Neural progenitor cell (in vitro differentiated cells): ENCODE data around the gene RAD51B. TPM values are rescaled to one million over a fixed set of nuclear protein-coding genes. Genes with fewer than 3 reads are reported as not detected.

Experiments
- DNase-seq: peaks from one replicate; pipeline ENCODE4 v3.0.0-alpha.2; 2016; ENCODE audit warnings: low spot score
- H2AFZ ChIP-seq: fragments of 200-600 bp; sonication (generic); replicated peaks from 2 replicates; pipeline ENCODE4 v1.6.1; 2016; ENCODE audit warnings: antibody characterized with exemption
- H3F3A ChIP-seq: fragments of 200-600 bp; sonication (generic); 2 replicates; pipeline ENCODE4 v1.6.1; 2016; ENCODE audit warnings: antibody characterized with exemption, low read depth
- H3K27ac ChIP-seq: fragments of 200-600 bp; sonication (generic); 2 replicates; pipeline ENCODE4 v1.5.1; 2016; ENCODE audit warnings: mild to moderate bottlenecking
- H3K27me3 ChIP-seq: fragments of 200-600 bp; sonication (generic); 2 replicates; pipeline ENCODE4 v1.6.1; 2016; ENCODE audit warnings: mild to moderate bottlenecking, moderate library complexity
- H3K36me3 ChIP-seq: fragments of 200-600 bp; sonication (generic); 2 replicates; pipeline ENCODE4 v1.5.1; 2016
- H3K4me1 ChIP-seq: fragments of 200-600 bp; sonication (generic); 2 replicates; pipeline ENCODE4 v1.6.1; 2016; ENCODE audit warnings: mixed run types
- H3K4me2 ChIP-seq: fragments of 200-600 bp; sonication (generic); 2 replicates; pipeline ENCODE4 v1.6.1; 2016
- H3K4me3 ChIP-seq: fragments of 200-600 bp; sonication (generic); 2 replicates; pipeline ENCODE4 v1.5.1; 2016
- H3K79me2 ChIP-seq: fragments of 200-600 bp; sonication (generic); 2 replicates; pipeline ENCODE4 v1.6.1; 2016; ENCODE audit warnings: low read depth
- H3K9ac ChIP-seq: fragments of 200-600 bp; sonication (generic); 2 replicates; pipeline ENCODE4 v1.6.1; 2016
- H3K9me3 ChIP-seq: fragments of 200-600 bp; sonication (generic); 2 replicates; pipeline ENCODE4 v1.5.1; 2016; ENCODE audit warnings: low read depth
- H4K20me1 ChIP-seq: fragments of 200-600 bp; sonication (generic); 2 replicates; pipeline ENCODE4 v1.6.1; 2016; ENCODE audit warnings: low read depth
- H3K27ac Mint-ChIP-seq: 3 replicates; pipeline ENCODE4 v1.8.0; 2021; ENCODE audit warnings: mixed read lengths
- H3K27me3 Mint-ChIP-seq: 2 replicates; pipeline ENCODE4 v1.8.0; 2022; ENCODE audit warnings: low read depth, mild to moderate bottlenecking, inconsistent platforms, moderate library complexity, mixed read lengths; ENCODE audit not compliant: insufficient read depth
- H3K36me3 Mint-ChIP-seq: 3 replicates; pipeline ENCODE4 v1.8.0; 2021; ENCODE audit warnings: mixed read lengths
- H3K4me1 Mint-ChIP-seq: 3 replicates; pipeline ENCODE4 v1.8.0; 2021; ENCODE audit warnings: mixed read lengths
- H3K4me3 Mint-ChIP-seq: 3 replicates; pipeline ENCODE4 v1.8.0; 2021; ENCODE audit warnings: mild to moderate bottlenecking, moderate library complexity, mixed read lengths
- H3K9me3 Mint-ChIP-seq: 3 replicates; pipeline ENCODE4 v1.8.0; 2020; ENCODE audit warnings: mixed read lengths
- CTCF ChIP-seq: fragments of 200-600 bp; sonication (generic); IDR thresholded peaks from 2 replicates; pipeline ENCODE4 v1.5.1; 2017; ENCODE audit warnings: antibody characterized with exemption, mild to moderate bottlenecking
- EZH2 ChIP-seq: fragments of 200-600 bp; sonication (generic); IDR thresholded peaks from 2 replicates; pipeline ENCODE4 v1.6.1; 2017; ENCODE audit warnings: antibody characterized with exemption, mild to moderate bottlenecking, moderate library complexity
- EZH2phosphoT487 ChIP-seq: fragments of 200-600 bp; sonication (generic); IDR thresholded peaks from 2 replicates; pipeline ENCODE4 v1.6.1; 2017; ENCODE audit warnings: antibody characterized with exemption
- total RNA-seq: library from RNA; depleted of rRNA; stranded (reverse); fragments of >200 nt; gene quantifications from 2 replicates; pipeline ENCODE4 v1.2.3, GENCODE V29; 2015; ENCODE audit warnings: low replicate concordance

Gene RAD51B
- total RNA-seq, 1 donor from 2014 or later = 50.5 TPM

- Histone ChIP-seq H3K36me3 (no peaks in the 10 kb centered on the region), H3K9me3 (no peaks in the 10 kb centered on the region), H3K4me3 (no peak overlapping the region), H3F3A (peaks cover 18% of the 10 kb centered on the region), H3K27ac (no peak overlapping the region), H2AFZ (no peak overlapping the region), H4K20me1 (no peaks in the 10 kb centered on the region), H3K4me1 (peaks cover 39% of the 10 kb centered on the region), H3K27me3 (no peaks in the 10 kb centered on the region), H3K4me2 (no peak overlapping the region), H3K79me2 (no peaks in the 10 kb centered on the region), H3K9ac (no peak overlapping the region)
- H3K9me3 Mint-ChIP-seq = peaks cover 9% of the 10 kb centered on the region
- no peaks in the 10 kb centered on the region for H3K36me3 Mint-ChIP-seq
- no peak overlapping the region for H3K4me3 Mint-ChIP-seq
- peaks cover 11% of the 10 kb centered on the region for H3K27me3 Mint-ChIP-seq
- peak overlapping the region; percentile 57 for H3K27ac Mint-ChIP-seq
- H3K4me1 Mint-ChIP-seq = peaks cover 67% of the 10 kb centered on the region
- DNase-seq = no peak
- TF ChIP-seq CTCF = no peak
- no peak for TF ChIP-seq EZH2
- TF ChIP-seq EZH2phosphoT487 = no peak
Observed at GRCh38 chr14:68728342-68729106, 908.9 kb downstream of the RAD51B start.

GRCh38 chr14:68729556-68729955 is 910.0 kb downstream of the RAD51B start:
- Mint-ChIP-seq H3K4me3 (peak overlapping the region; percentile 74), H3K27me3 (peaks cover 11% of the 10 kb centered on the region), H3K4me1 (peaks cover 63% of the 10 kb centered on the region), H3K27ac (peak overlapping the region; percentile 99), H3K36me3 (no peaks in the 10 kb centered on the region), H3K9me3 (peaks cover 9% of the 10 kb centered on the region)
- no peaks in the 10 kb centered on the region for H4K20me1 ChIP-seq
- DNase-seq = no peak
- H2AFZ ChIP-seq = no peak overlapping the region
- H3K9ac ChIP-seq = no peak overlapping the region
- no peak overlapping the region for H3K4me3 ChIP-seq
- TF ChIP-seq EZH2phosphoT487 (no peak), EZH2 (no peak), CTCF (no peak)
- no peaks in the 10 kb centered on the region for H3K36me3 ChIP-seq
- no peak overlapping the region for H3K4me2 ChIP-seq
- H3K4me1 ChIP-seq = peaks cover 33% of the 10 kb centered on the region
- H3K27ac ChIP-seq = no peak overlapping the region
- no peaks in the 10 kb centered on the region for H3K9me3 ChIP-seq
- no peaks in the 10 kb centered on the region for H3K79me2 ChIP-seq
- H3F3A ChIP-seq = peaks cover 18% of the 10 kb centered on the region
- H3K27me3 ChIP-seq = no peaks in the 10 kb centered on the region

GRCh38 chr14:68730348-68730747 is 910.8 kb downstream of the RAD51B start:
- Histone ChIP-seq H4K20me1 (no peaks in the 10 kb centered on the region), H3K4me1 (peaks cover 33% of the 10 kb centered on the region), H3K27ac (no peak overlapping the region), H3K9me3 (no peaks in the 10 kb centered on the region), H3K36me3 (no peaks in the 10 kb centered on the region), H3K27me3 (no peaks in the 10 kb centered on the region), H3F3A (peaks cover 18% of the 10 kb centered on the region), H3K4me2 (no peak overlapping the region), H3K79me2 (no peaks in the 10 kb centered on the region), H2AFZ (no peak overlapping the region), H3K4me3 (no peak overlapping the region), H3K9ac (no peak overlapping the region)
- peak overlapping the region; percentile 74 for H3K4me3 Mint-ChIP-seq
- H3K9me3 Mint-ChIP-seq = peaks cover 9% of the 10 kb centered on the region
- TF ChIP-seq CTCF (no peak), EZH2 (no peak), EZH2phosphoT487 (no peak)
- peaks cover 68% of the 10 kb centered on the region for H3K4me1 Mint-ChIP-seq
- DNase-seq = no peak
- H3K27ac Mint-ChIP-seq = peak overlapping the region; percentile 99
- peaks cover 11% of the 10 kb centered on the region for H3K27me3 Mint-ChIP-seq
- H3K36me3 Mint-ChIP-seq = no peaks in the 10 kb centered on the region
